HepG2 (cell line): Measurements from ENCODE around the gene TSSK6. TPM values are rescaled to one million over a fixed set of nuclear protein-coding genes. Genes with fewer than 3 reads are reported as not detected.

Experiments
- ATF5 ChIP-seq: sonication (generic); formaldehyde crosslinking; IDR thresholded peaks from 2 replicates; pipeline ENCODE4 v1.4.0; 2020; ENCODE audit warnings: mild to moderate bottlenecking, low read depth, missing genetic modification reagents
- ATF7 ChIP-seq, 2 experiments: fragments of 450-650 bp in 1 of 2; sonication (generic) in 1 of 2; formaldehyde crosslinking in 1 of 2; IDR thresholded peaks; 2 replicates each; pipeline versions ENCODE4 v1.4.0 to v1.6.1; 2016 to 2020; ENCODE audit warnings: antibody characterized with exemption in 1 of 2, mild to moderate bottlenecking in 1 of 2, missing genetic modification reagents in 1 of 2
- CC2D1A ChIP-seq: sonication (generic); formaldehyde crosslinking; IDR thresholded peaks from 2 replicates; pipeline ENCODE4 v1.8.1; 2023; ENCODE audit warnings: mild to moderate bottlenecking, missing genetic modification reagents
- ESRRA ChIP-seq: sonication (generic); formaldehyde crosslinking; IDR thresholded peaks from 2 replicates; pipeline ENCODE4 v1.5.1; 2020; ENCODE audit warnings: mild to moderate bottlenecking, low read depth, missing genetic modification reagents
- FOXP1 ChIP-seq, 2 experiments: fragments of 450-650 bp in 1 of 2; IDR thresholded peaks; 2 replicates each; pipeline ENCODE4 v1.6.1; 2017 to 2018; ENCODE audit warnings: antibody characterized with exemption in 1 of 2
- HDAC1 ChIP-seq: sonication (generic); formaldehyde crosslinking; IDR thresholded peaks from 2 replicates; pipeline ENCODE4 v1.5.1; 2020; ENCODE audit warnings: mild to moderate bottlenecking, missing genetic modification reagents
- KAT2B ChIP-seq: fragments of 150-350 bp; IDR thresholded peaks from 2 replicates; pipeline ENCODE4 v1.6.1; 2014; ENCODE audit warnings: low read depth, low read length, borderline replicate concordance
- LBX2 ChIP-seq: sonication (generic); formaldehyde crosslinking; IDR thresholded peaks from 2 replicates; pipeline ENCODE4 v1.5.0; 2020; ENCODE audit warnings: missing genetic modification reagents, mild to moderate bottlenecking, borderline replicate concordance
- NFKB2 ChIP-seq: sonication (generic); formaldehyde crosslinking; IDR thresholded peaks from 2 replicates; pipeline ENCODE4 v1.4.0; 2020; ENCODE audit warnings: missing genetic modification reagents, borderline replicate concordance
- PAX8 ChIP-seq: sonication (generic); formaldehyde crosslinking; IDR thresholded peaks from 2 replicates; pipeline ENCODE4 v1.8.0; 2022; ENCODE audit warnings: mild to moderate bottlenecking, missing genetic modification reagents, borderline replicate concordance
- TBL1XR1 ChIP-seq: fragments of 150-350 bp; IDR thresholded peaks from 2 replicates; pipeline ENCODE4 v1.6.1; 2014; ENCODE audit warnings: borderline replicate concordance, low read length; ENCODE audit not compliant: partially characterized antibody
- TERF1 ChIP-seq: sonication (generic); formaldehyde crosslinking; IDR thresholded peaks from 2 replicates; pipeline ENCODE4 v1.8.0; 2022; ENCODE audit warnings: mild to moderate bottlenecking, missing genetic modification reagents, moderate library complexity
- TFE3 ChIP-seq: IDR thresholded peaks from 2 replicates; pipeline ENCODE4 v1.6.1; 2016
- TSC22D2 ChIP-seq: sonication (generic); formaldehyde crosslinking; IDR thresholded peaks from 2 replicates; pipeline ENCODE4 v1.5.1; 2020; ENCODE audit warnings: missing genetic modification reagents, mild to moderate bottlenecking, borderline replicate concordance
- ZKSCAN8 ChIP-seq: IDR thresholded peaks from 2 replicates; pipeline ENCODE4 v1.6.1; 2016; ENCODE audit warnings: borderline replicate concordance, missing genetic modification reagents, missing compliant biosample characterization
- ZNF30 ChIP-seq: sonication (generic); formaldehyde crosslinking; IDR thresholded peaks from 2 replicates; pipeline ENCODE4 v1.5.0; 2020; ENCODE audit warnings: mild to moderate bottlenecking, missing genetic modification reagents
- ZNF777 ChIP-seq: sonication (generic); formaldehyde crosslinking; IDR thresholded peaks from 2 replicates; pipeline ENCODE4 v1.4.0; 2020; ENCODE audit warnings: missing genetic modification reagents
- ZNF850 ChIP-seq: sonication (generic); formaldehyde crosslinking; conservative IDR thresholded peaks from 2 replicates; pipeline ENCODE4 v1.9.0; 2021; ENCODE audit warnings: mild to moderate bottlenecking, missing genetic modification reagents
- ZSCAN22 ChIP-seq: sonication (generic); formaldehyde crosslinking; IDR thresholded peaks from 2 replicates; pipeline ENCODE4 v1.4.0; 2020; ENCODE audit warnings: mild to moderate bottlenecking, missing genetic modification reagents
- polyA plus RNA-seq, 8 experiments: library from polyadenylated mRNA; depleted of rRNA in 3 of 8; stranded (reverse) in 7 of 8; unstranded in 1 of 8; fragments of >200 nt; fragmentation: Illumina TruSeq in 4 of 8; extraction: Trizol in 4 of 8; gene quantifications; 2 replicates each; pipeline versions ENCODE4 v1.2.1 to v1.2.3, GENCODE V29; 2011 to 2016; ENCODE audit warnings: low read depth in 4 of 8, missing spikeins in 1 of 8, mixed read lengths in 1 of 8; ENCODE audit not compliant: insufficient read depth in 1 of 8
- total RNA-seq, 5 experiments: library from RNA; depleted of rRNA; stranded (reverse); fragments of >200 nt; fragmentation: Illumina TruSeq; extraction: Trizol; gene quantifications; 2 replicates each; pipeline ENCODE4 v1.2.3, GENCODE V29; 2016; ENCODE audit warnings: low read depth in 1 of 5
- TF ChIP-seq, protein P1 (sequence below): sonication (generic); formaldehyde crosslinking; IDR thresholded peaks from 2 replicates; pipeline ENCODE4 v1.8.1; 2023; ENCODE audit warnings: missing genetic modification reagents, inconsistent platforms, borderline replicate concordance
- TF ChIP-seq, protein P2 (sequence below): sonication (generic); formaldehyde crosslinking; IDR thresholded peaks from 2 replicates; pipeline ENCODE4 v1.4.0; 2020; ENCODE audit warnings: low read depth, mild to moderate bottlenecking, missing genetic modification reagents
- TF ChIP-seq, protein P3 (sequence below): sonication (generic); formaldehyde crosslinking; IDR thresholded peaks from 2 replicates; pipeline ENCODE4 v1.4.0; 2020; ENCODE audit warnings: mild to moderate bottlenecking, missing genetic modification reagents

The TSSK6 gene
- total and polyA plus RNA-seq, 2 of the 13 experiments (the other 11 are each of a cell fraction or from before 2014, with no cell fraction given), result 0.71 to 1.2 TPM

GRCh38 chr19:19531951-19532805 lies 16.8 kb upstream of the TSSK6 start (continued):
- no peak for TF ChIP-seq TERF1 (CRISPR knock-in tag)
- no peak for TF ChIP-seq HDAC1 (CRISPR knock-in tag)
- TF ChIP-seq TFE3, result no peak
- TF ChIP-seq, protein P1, sequence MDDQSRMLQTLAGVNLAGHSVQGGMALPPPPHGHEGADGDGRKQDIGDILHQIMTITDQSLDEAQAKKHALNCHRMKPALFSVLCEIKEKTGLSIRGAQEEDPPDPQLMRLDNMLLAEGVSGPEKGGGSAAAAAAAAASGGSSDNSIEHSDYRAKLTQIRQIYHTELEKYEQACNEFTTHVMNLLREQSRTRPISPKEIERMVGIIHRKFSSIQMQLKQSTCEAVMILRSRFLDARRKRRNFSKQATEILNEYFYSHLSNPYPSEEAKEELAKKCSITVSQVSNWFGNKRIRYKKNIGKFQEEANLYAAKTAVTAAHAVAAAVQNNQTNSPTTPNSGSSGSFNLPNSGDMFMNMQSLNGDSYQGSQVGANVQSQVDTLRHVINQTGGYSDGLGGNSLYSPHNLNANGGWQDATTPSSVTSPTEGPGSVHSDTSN (CRISPR knock-in tag), result no peak
- no peak for TF ChIP-seq ESRRA (CRISPR knock-in tag)
- no peak for TF ChIP-seq LBX2
- no peak for TF ChIP-seq TSC22D2
- no peak for TF ChIP-seq PAX8 (CRISPR knock-in tag)
- no peak for TF ChIP-seq ZKSCAN8 (CRISPR knock-in tag)
- no peak for TF ChIP-seq FOXP1 (IDR thresholded peaks at IDR 0.05)
- no peak for TF ChIP-seq FOXP1 (CRISPR knock-in tag; IDR thresholded peaks at IDR 0.05)
- no peak for TF ChIP-seq ZNF777 (CRISPR knock-in tag)
- no peak for TF ChIP-seq TBL1XR1
- TF ChIP-seq CC2D1A, result no peak
- TF ChIP-seq, protein P2, sequence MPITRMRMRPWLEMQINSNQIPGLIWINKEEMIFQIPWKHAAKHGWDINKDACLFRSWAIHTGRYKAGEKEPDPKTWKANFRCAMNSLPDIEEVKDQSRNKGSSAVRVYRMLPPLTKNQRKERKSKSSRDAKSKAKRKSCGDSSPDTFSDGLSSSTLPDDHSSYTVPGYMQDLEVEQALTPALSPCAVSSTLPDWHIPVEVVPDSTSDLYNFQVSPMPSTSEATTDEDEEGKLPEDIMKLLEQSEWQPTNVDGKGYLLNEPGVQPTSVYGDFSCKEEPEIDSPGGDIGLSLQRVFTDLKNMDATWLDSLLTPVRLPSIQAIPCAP (CRISPR knock-in tag), result no peak
- TF ChIP-seq ZSCAN22 (CRISPR knock-in tag), result no peak
- no peak; the same call in 1 of the 2 replicates for TF ChIP-seq NFKB2 (CRISPR knock-in tag)
- TF ChIP-seq, protein P3, sequence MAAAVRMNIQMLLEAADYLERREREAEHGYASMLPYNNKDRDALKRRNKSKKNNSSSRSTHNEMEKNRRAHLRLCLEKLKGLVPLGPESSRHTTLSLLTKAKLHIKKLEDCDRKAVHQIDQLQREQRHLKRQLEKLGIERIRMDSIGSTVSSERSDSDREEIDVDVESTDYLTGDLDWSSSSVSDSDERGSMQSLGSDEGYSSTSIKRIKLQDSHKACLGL (CRISPR knock-in tag), result 0 out of 2 replicates have a peak, but pooled peaks have one; percentile 20
- TF ChIP-seq ZNF30, result no peak
- no peak for TF ChIP-seq ZNF850 (CRISPR knock-in tag)
- no peak for TF ChIP-seq KAT2B
- TF ChIP-seq ATF5, result no peak
- TF ChIP-seq ATF7 (IDR thresholded peaks at IDR 0.05), result no peak
- no peak for TF ChIP-seq ATF7 (CRISPR knock-in tag; IDR thresholded peaks at IDR 0.05)
